Measurements from ENCODE around the gene POLR3E.
A peak's percentile ranks its signal among the peaks of the same experiment; 100 is the strongest.

POLR3E gene

GRCh38 chr16:22297114-22297870 is at the start of gene POLR3E:
POLR3E (plus strand) TSS chr16:22297409; CDS start chr16:22302969, 5,560 bp downstream.
- Histone ChIP-seq H3K27ac (ENCODE audit: low read depth, low read length) (peak within 1 kb of the TSS; percentile 61), H4K20me1 (ENCODE audit: control insufficient read depth, insufficient read depth, low read depth, low read length) (peaks cover 7% of the 10 kb centered on the region), H3K9me3 (ENCODE audit: control insufficient read depth, insufficient read depth, low read length) (no peaks in the 10 kb centered on the region), H3K4me3 (ENCODE audit: low read length) (peak within 1 kb of the TSS; percentile 82), H3K36me3 (ENCODE audit: control insufficient read depth, low read length) (peaks cover 39% of the 10 kb centered on the region), H3K27me3 (ENCODE audit: control insufficient read depth, low read length) (no peaks in the 10 kb centered on the region), H3F3A (ENCODE audit: control insufficient read depth, insufficient read depth) (peaks cover 13% of the 10 kb centered on the region), H3K9me2 (replicated peaks; ENCODE audit: control insufficient read depth, low read length) (no peaks in the 10 kb centered on the region), H3K79me2 (ENCODE audit: control insufficient read depth, low read length) (peaks cover 51% of the 10 kb centered on the region), H3K4me2 (ENCODE audit: low read length) (peak within 1 kb of the TSS; percentile 79), H3K4me1 (ENCODE audit: control insufficient read depth, low read length) (peaks cover 28% of the 10 kb centered on the region)
- no peak for TF ChIP-seq EZH2phosphoT487 (IDR thresholded peaks at IDR 0.05; ENCODE audit: borderline replicate concordance, low read length)
- TF ChIP-seq CTCF (IDR thresholded peaks at IDR 0.05; ENCODE audit: low read depth, low read length, poor library complexity, severe bottlenecking), result peak; percentile 79

GRCh38 chr16:22250522-22250921 is 46.7 kb upstream of the POLR3E start:
- no peak overlapping the region for H3K4me2 ChIP-seq (ENCODE audit: low read length)
- TF ChIP-seq CTCF (IDR thresholded peaks at IDR 0.05; ENCODE audit: low read depth, low read length, poor library complexity, severe bottlenecking) (no peak), EZH2phosphoT487 (IDR thresholded peaks at IDR 0.05; ENCODE audit: borderline replicate concordance, low read length) (no peak)
- no peaks in the 10 kb centered on the region for H3K79me2 ChIP-seq (ENCODE audit: control insufficient read depth, low read length)
- H3K9me3 ChIP-seq (ENCODE audit: control insufficient read depth, insufficient read depth, low read length), result peaks cover 6% of the 10 kb centered on the region; the same call in 1 of the 2 replicates
- no peaks in the 10 kb centered on the region for H3K27me3 ChIP-seq (ENCODE audit: control insufficient read depth, low read length)
- no peaks in the 10 kb centered on the region for H3K4me1 ChIP-seq (ENCODE audit: control insufficient read depth, low read length)
- no peak overlapping the region for H3K27ac ChIP-seq (ENCODE audit: low read depth, low read length)
- H3F3A ChIP-seq (ENCODE audit: control insufficient read depth, insufficient read depth), result no peaks in the 10 kb centered on the region
- H4K20me1 ChIP-seq (ENCODE audit: control insufficient read depth, insufficient read depth, low read depth, low read length), result no peaks in the 10 kb centered on the region
- no peaks in the 10 kb centered on the region for H3K9me2 ChIP-seq (replicated peaks; ENCODE audit: control insufficient read depth, low read length)
- H3K36me3 ChIP-seq (ENCODE audit: control insufficient read depth, low read length), result peaks cover 11% of the 10 kb centered on the region
- no peak overlapping the region for H3K4me3 ChIP-seq (ENCODE audit: low read length)

- H3K4me2 ChIP-seq (ENCODE audit: low read length), result no peak overlapping the region
- TF ChIP-seq CTCF (IDR thresholded peaks at IDR 0.05; ENCODE audit: low read depth, low read length, poor library complexity, severe bottlenecking), result no peak
- TF ChIP-seq EZH2phosphoT487 (IDR thresholded peaks at IDR 0.05; ENCODE audit: borderline replicate concordance, low read length), result no peak
- H3K36me3 ChIP-seq (ENCODE audit: control insufficient read depth, low read length), result peaks cover 14% of the 10 kb centered on the region
- H4K20me1 ChIP-seq (ENCODE audit: control insufficient read depth, insufficient read depth, low read depth, low read length), result no peaks in the 10 kb centered on the region
- H3K9me2 ChIP-seq (replicated peaks; ENCODE audit: control insufficient read depth, low read length), result no peaks in the 10 kb centered on the region
- H3K4me3 ChIP-seq (ENCODE audit: low read length), result no peak overlapping the region
- no peaks in the 10 kb centered on the region for H3K27me3 ChIP-seq (ENCODE audit: control insufficient read depth, low read length)
- no peak overlapping the region for H3K27ac ChIP-seq (ENCODE audit: low read depth, low read length)
- no peaks in the 10 kb centered on the region for H3F3A ChIP-seq (ENCODE audit: control insufficient read depth, insufficient read depth)
- H3K79me2 ChIP-seq (ENCODE audit: control insufficient read depth, low read length), result no peaks in the 10 kb centered on the region
- no peaks in the 10 kb centered on the region for H3K4me1 ChIP-seq (ENCODE audit: control insufficient read depth, low read length)
- H3K9me3 ChIP-seq (ENCODE audit: control insufficient read depth, insufficient read depth, low read length), result peaks cover 6% of the 10 kb centered on the region; the same call in 1 of the 2 replicates
Measured at GRCh38 chr16:22252317-22252716, 44.9 kb upstream of the POLR3E start.

Measured in DOHH2 (cell line).